Brain microvascular endothelial cell (primary cell): ENCODE measurements around the gene LIMCH1.
A peak's percentile ranks its signal among the peaks of the same experiment; 100 is the strongest.
"Not testable (repeated sequence)": the region's sequence is repeated elsewhere in the genome, so short reads cannot be mapped to it uniquely, and the experiment has no call there.

Experiments
- DNase-seq: peaks from one replicate; pipeline ENCODE4 v3.0.0-alpha.2; 2020
- H3K27ac ChIP-seq: fragments of 250-450 bp; sonication (Bioruptor Pico); 2 replicates; pipeline ENCODE4 v1.5.1; 2020; ENCODE audit warnings: mild to moderate bottlenecking, moderate library complexity
- H3K27me3 ChIP-seq: fragments of 250-450 bp; sonication (Bioruptor Pico); replicated peaks from 2 replicates; pipeline ENCODE4 v1.5.1; 2020; ENCODE audit warnings: mild to moderate bottlenecking
- H3K36me3 ChIP-seq: fragments of 250-450 bp; sonication (Bioruptor Pico); replicated peaks from 2 replicates; pipeline ENCODE4 v1.5.1; 2020; ENCODE audit warnings: mild to moderate bottlenecking
- H3K4me3 ChIP-seq: 2 replicates; pipeline ENCODE4 v1.5.1; 2011; ENCODE audit warnings: low read depth, mild to moderate bottlenecking, control low read depth, low read length, moderate library complexity
- CTCF ChIP-seq: IDR thresholded peaks from 2 replicates; pipeline ENCODE4 v1.5.1; 2011; ENCODE audit warnings: low read depth, mild to moderate bottlenecking, moderate library complexity, low read length, control low read depth, inconsistent platforms; ENCODE audit errors: missing control alignments
- in situ Hi-C: cut with HindIII; loops from 2 replicates; pipeline ENCODE4 v1.10.0; 2017; ENCODE audit warnings: low sequenced_read_pairs, low pct_ligation_motif_present

Gene LIMCH1

GRCh38 chr4:41703785-41704184 lies 165.8 kb downstream of the LIMCH1 start:
- DNase-seq = no peak
- H3K4me3 ChIP-seq = no peak overlapping the region
- H3K27ac ChIP-seq = no peak overlapping the region
- in situ Hi-C loops = no loop called here
- H3K36me3 ChIP-seq = no peaks in the 10 kb centered on the region
- no peak for TF ChIP-seq CTCF
- no peaks in the 10 kb centered on the region for H3K27me3 ChIP-seq

- in situ Hi-C loops = no loop called here
- H3K4me3 ChIP-seq = no peak overlapping the region
- H3K27ac ChIP-seq = no peak overlapping the region
- TF ChIP-seq CTCF = no peak
- peak; percentile 36 for DNase-seq
- no peaks in the 10 kb centered on the region for H3K36me3 ChIP-seq
- H3K27me3 ChIP-seq = no peaks in the 10 kb centered on the region
These were observed 172.0 kb downstream of the LIMCH1 start for GRCh38 chr4:41709844-41710481.

GRCh38 chr4:41711654-41712053 lies 173.7 kb downstream of the LIMCH1 start:
- H3K27me3 ChIP-seq, H3K36me3 ChIP-seq, H3K27ac ChIP-seq, in situ Hi-C loops, H3K4me3 ChIP-seq, DNase-seq: not testable (repeated sequence)

- no peak for TF ChIP-seq CTCF
- in situ Hi-C loops = no loop called here
- no peaks in the 10 kb centered on the region for H3K36me3 ChIP-seq
- no peak for DNase-seq
- H3K4me3 ChIP-seq = no peak overlapping the region
- no peaks in the 10 kb centered on the region for H3K27me3 ChIP-seq
- H3K27ac ChIP-seq = no peak overlapping the region
These were observed 174.5 kb downstream of the LIMCH1 start for GRCh38 chr4:41712425-41712824.

GRCh38 chr4:41713768-41714167 lies 175.8 kb downstream of the LIMCH1 start:
- Histone ChIP-seq H3K27me3 (no peaks in the 10 kb centered on the region), H3K4me3 (no peak overlapping the region), H3K36me3 (no peaks in the 10 kb centered on the region), H3K27ac (no peak overlapping the region)
- in situ Hi-C loops = no loop called here
- no peak for DNase-seq
- no peak for TF ChIP-seq CTCF

GRCh38 chr4:41714364-41715000 lies 176.5 kb downstream of the LIMCH1 start:
- in situ Hi-C loops = no loop called here
- no peak for TF ChIP-seq CTCF
- Histone ChIP-seq H3K36me3 (no peaks in the 10 kb centered on the region), H3K27me3 (no peaks in the 10 kb centered on the region), H3K27ac (no peak overlapping the region), H3K4me3 (no peak overlapping the region)
- no peak for DNase-seq
